Measurements from ENCODE around the gene OR6A2.
"Not testable (repeated sequence)": the region's sequence is repeated elsewhere in the genome, so short reads cannot be mapped to it uniquely, and the experiment has no call there.

OR6A2 gene

GRCh38 chr11:6818967-6819366, 19.5 kb upstream of the OR6A2 start:
- Histone ChIP-seq H3K27me3 (ENCODE audit: control insufficient read depth in 2 of 2, insufficient read depth in 2 of 2, low read length in 2 of 2) (no peaks in the 10 kb centered on the region), H3K27ac (ENCODE audit: low read depth in 2 of 2, low read length in 2 of 2) (no peak overlapping the region), H3K4me3 (ENCODE audit: low read length in 2 of 2) (no peak overlapping the region)

GRCh38 chr11:6817694-6818093, 18.2 kb upstream of the OR6A2 start:
- H3K9me3 ChIP-seq (ENCODE audit: control insufficient read depth in 2 of 2, low read length in 2 of 2) = no peaks in the 10 kb centered on the region

More at GRCh38 chr11:6818967-6819366, 19.5 kb upstream of the OR6A2 start:
- H3K9me3 ChIP-seq (ENCODE audit: control insufficient read depth in 2 of 2, low read length in 2 of 2) = no peaks in the 10 kb centered on the region
- H3K4me1 ChIP-seq (ENCODE audit: control insufficient read depth in 2 of 2, insufficient read depth in 2 of 2, low read length in 2 of 2) = no peaks in the 10 kb centered on the region
- H3K36me3 ChIP-seq (ENCODE audit: control insufficient read depth in 2 of 2, insufficient read depth in 2 of 2, low read length in 2 of 2) = no peaks in the 10 kb centered on the region
- no peak overlapping the region for H3K9ac ChIP-seq (ENCODE audit: low read depth in 1 of 2, low read length in 2 of 2)

GRCh38 chr11:6813656-6814055, 14.2 kb upstream of the OR6A2 start:
- Histone ChIP-seq H3K27ac (ENCODE audit: low read depth in 2 of 2, low read length in 2 of 2) (no peak overlapping the region), H3K27me3 (ENCODE audit: control insufficient read depth in 2 of 2, insufficient read depth in 2 of 2, low read length in 2 of 2) (peaks cover 0 to 2% of the 10 kb centered on the region in 2 donors), H3K9me3 (ENCODE audit: control insufficient read depth in 2 of 2, low read length in 2 of 2) (no peaks in the 10 kb centered on the region), H3K4me3 (ENCODE audit: low read length in 2 of 2) (no peak overlapping the region), H3K9ac (ENCODE audit: low read depth in 1 of 2, low read length in 2 of 2) (no peak overlapping the region), H3K4me1 (ENCODE audit: control insufficient read depth in 2 of 2, insufficient read depth in 2 of 2, low read length in 2 of 2) (no peaks in the 10 kb centered on the region), H3K36me3 (ENCODE audit: control insufficient read depth in 2 of 2, insufficient read depth in 2 of 2, low read length in 2 of 2) (no peaks in the 10 kb centered on the region)

More at GRCh38 chr11:6817694-6818093, 18.2 kb upstream of the OR6A2 start:
- Histone ChIP-seq H3K27ac (ENCODE audit: low read depth in 2 of 2, low read length in 2 of 2) (no peak overlapping the region), H3K36me3 (ENCODE audit: control insufficient read depth in 2 of 2, insufficient read depth in 2 of 2, low read length in 2 of 2) (no peaks in the 10 kb centered on the region), H3K4me1 (ENCODE audit: control insufficient read depth in 2 of 2, insufficient read depth in 2 of 2, low read length in 2 of 2) (no peaks in the 10 kb centered on the region), H3K4me3 (ENCODE audit: low read length in 2 of 2) (no peak overlapping the region), H3K9ac (ENCODE audit: low read depth in 1 of 2, low read length in 2 of 2) (no peak overlapping the region), H3K27me3 (ENCODE audit: control insufficient read depth in 2 of 2, insufficient read depth in 2 of 2, low read length in 2 of 2) (peaks cover 0 to 2% of the 10 kb centered on the region in 2 donors)

GRCh38 chr11:6812390-6813005, 13.0 kb upstream of the OR6A2 start:
- Histone ChIP-seq H3K27ac (ENCODE audit: low read depth in 2 of 2, low read length in 2 of 2) (no peak overlapping the region), H3K9ac (ENCODE audit: low read depth in 1 of 2, low read length in 2 of 2) (no peak overlapping the region), H3K36me3 (ENCODE audit: control insufficient read depth in 2 of 2, insufficient read depth in 2 of 2, low read length in 2 of 2) (no peaks in the 10 kb centered on the region), H3K9me3 (ENCODE audit: control insufficient read depth in 2 of 2, low read length in 2 of 2) (no peaks in the 10 kb centered on the region), H3K4me1 (ENCODE audit: control insufficient read depth in 2 of 2, insufficient read depth in 2 of 2, low read length in 2 of 2) (no peaks in the 10 kb centered on the region), H3K27me3 (ENCODE audit: control insufficient read depth in 2 of 2, insufficient read depth in 2 of 2, low read length in 2 of 2) (peaks cover 0 to 2% of the 10 kb centered on the region in 2 donors), H3K4me3 (ENCODE audit: low read length in 2 of 2) (no peak overlapping the region)

GRCh38 chr11:6801075-6801474, 1.6 kb upstream of the OR6A2 start:
- H3K4me1 ChIP-seq (ENCODE audit: control insufficient read depth in 2 of 2, insufficient read depth in 2 of 2, low read length in 2 of 2); H3K36me3 ChIP-seq (ENCODE audit: control insufficient read depth in 2 of 2, insufficient read depth in 2 of 2, low read length in 2 of 2); H3K27ac ChIP-seq (ENCODE audit: low read depth in 2 of 2, low read length in 2 of 2); H3K27me3 ChIP-seq (ENCODE audit: control insufficient read depth in 2 of 2, insufficient read depth in 2 of 2, low read length in 2 of 2); H3K9ac ChIP-seq (ENCODE audit: low read depth in 1 of 2, low read length in 2 of 2); H3K9me3 ChIP-seq (ENCODE audit: control insufficient read depth in 2 of 2, low read length in 2 of 2); H3K4me3 ChIP-seq (ENCODE audit: low read length in 2 of 2): not testable (repeated sequence)

- Histone ChIP-seq H3K4me1 (ENCODE audit: control insufficient read depth in 2 of 2, insufficient read depth in 2 of 2, low read length in 2 of 2) (no peaks in the 10 kb centered on the region), H3K27ac (ENCODE audit: low read depth in 2 of 2, low read length in 2 of 2) (no peak overlapping the region), H3K9me3 (ENCODE audit: control insufficient read depth in 2 of 2, low read length in 2 of 2) (no peaks in the 10 kb centered on the region), H3K9ac (ENCODE audit: low read depth in 1 of 2, low read length in 2 of 2) (no peak overlapping the region), H3K27me3 (ENCODE audit: control insufficient read depth in 2 of 2, insufficient read depth in 2 of 2, low read length in 2 of 2) (no peaks in the 10 kb centered on the region), H3K36me3 (ENCODE audit: control insufficient read depth in 2 of 2, insufficient read depth in 2 of 2, low read length in 2 of 2) (no peaks in the 10 kb centered on the region), H3K4me3 (ENCODE audit: low read length in 2 of 2) (no peak overlapping the region)
Measured at GRCh38 chr11:6794639-6795038, 4.8 kb downstream of the OR6A2 start.

- no peaks in the 10 kb centered on the region for H3K4me1 ChIP-seq (ENCODE audit: control insufficient read depth in 2 of 2, insufficient read depth in 2 of 2, low read length in 2 of 2)
- H3K27ac ChIP-seq (ENCODE audit: low read depth in 2 of 2, low read length in 2 of 2) = no peak overlapping the region
- H3K9me3 ChIP-seq (ENCODE audit: control insufficient read depth in 2 of 2, low read length in 2 of 2) = no peaks in the 10 kb centered on the region
- no peaks in the 10 kb centered on the region for H3K36me3 ChIP-seq (ENCODE audit: control insufficient read depth in 2 of 2, insufficient read depth in 2 of 2, low read length in 2 of 2)
- no peaks in the 10 kb centered on the region for H3K27me3 ChIP-seq (ENCODE audit: control insufficient read depth in 2 of 2, insufficient read depth in 2 of 2, low read length in 2 of 2)
- no peak overlapping the region for H3K4me3 ChIP-seq (ENCODE audit: low read length in 2 of 2)
- no peak overlapping the region for H3K9ac ChIP-seq (ENCODE audit: low read depth in 1 of 2, low read length in 2 of 2)
Measured at GRCh38 chr11:6790546-6790945, 8.9 kb downstream of the OR6A2 start.

- Histone ChIP-seq H3K9ac (ENCODE audit: low read depth in 1 of 2, low read length in 2 of 2) (no peak within 1 kb of the TSS), H3K9me3 (ENCODE audit: control insufficient read depth in 2 of 2, low read length in 2 of 2) (no peaks in the 10 kb centered on the region), H3K4me3 (ENCODE audit: low read length in 2 of 2) (no peak within 1 kb of the TSS), H3K27me3 (ENCODE audit: control insufficient read depth in 2 of 2, insufficient read depth in 2 of 2, low read length in 2 of 2) (no peaks in the 10 kb centered on the region), H3K27ac (ENCODE audit: low read depth in 2 of 2, low read length in 2 of 2) (no peak within 1 kb of the TSS), H3K36me3 (ENCODE audit: control insufficient read depth in 2 of 2, insufficient read depth in 2 of 2, low read length in 2 of 2) (no peaks in the 10 kb centered on the region), H3K4me1 (ENCODE audit: control insufficient read depth in 2 of 2, insufficient read depth in 2 of 2, low read length in 2 of 2) (no peaks in the 10 kb centered on the region)
Measured at GRCh38 chr11:6782720-6783119, 16.8 kb downstream of the OR6A2 start, which contains the start of gene OR2AG1. OR2AG1 (plus strand) TSS chr11:6783020; CDS start chr11:6785038, 2,018 bp downstream.

- Histone ChIP-seq H3K9me3 (ENCODE audit: control insufficient read depth in 2 of 2, low read length in 2 of 2) (no peaks in the 10 kb centered on the region), H3K4me1 (ENCODE audit: control insufficient read depth in 2 of 2, insufficient read depth in 2 of 2, low read length in 2 of 2) (no peaks in the 10 kb centered on the region), H3K27me3 (ENCODE audit: control insufficient read depth in 2 of 2, insufficient read depth in 2 of 2, low read length in 2 of 2) (no peaks in the 10 kb centered on the region), H3K9ac (ENCODE audit: low read depth in 1 of 2, low read length in 2 of 2) (no peak overlapping the region), H3K36me3 (ENCODE audit: control insufficient read depth in 2 of 2, insufficient read depth in 2 of 2, low read length in 2 of 2) (no peaks in the 10 kb centered on the region), H3K4me3 (ENCODE audit: low read length in 2 of 2) (no peak overlapping the region), H3K27ac (ENCODE audit: low read depth in 2 of 2, low read length in 2 of 2) (no peak overlapping the region)
Measured at GRCh38 chr11:6780829-6781228, 18.7 kb downstream of the OR6A2 start.

GRCh38 chr11:6778518-6778917, 21.0 kb downstream of the OR6A2 start:
- H3K4me3 ChIP-seq (ENCODE audit: low read length in 2 of 2) = no peak overlapping the region
- H3K9me3 ChIP-seq (ENCODE audit: control insufficient read depth in 2 of 2, low read length in 2 of 2) = no peaks in the 10 kb centered on the region
- H3K27me3 ChIP-seq (ENCODE audit: control insufficient read depth in 2 of 2, insufficient read depth in 2 of 2, low read length in 2 of 2) = no peaks in the 10 kb centered on the region

More at GRCh38 chr11:6778518-6778917, 21.0 kb downstream of the OR6A2 start:
- Histone ChIP-seq H3K36me3 (ENCODE audit: control insufficient read depth in 2 of 2, insufficient read depth in 2 of 2, low read length in 2 of 2) (no peaks in the 10 kb centered on the region), H3K27ac (ENCODE audit: low read depth in 2 of 2, low read length in 2 of 2) (no peak overlapping the region), H3K9ac (ENCODE audit: low read depth in 1 of 2, low read length in 2 of 2) (no peak overlapping the region), H3K4me1 (ENCODE audit: control insufficient read depth in 2 of 2, insufficient read depth in 2 of 2, low read length in 2 of 2) (no peaks in the 10 kb centered on the region)
